Panc1 (cell line): Measurements from ENCODE around the gene SPRED2. TPM values are rescaled to one million over a fixed set of nuclear protein-coding genes. Genes with fewer than 3 reads are reported as not detected.

Source experiments
- ATAC-seq: fragments of 200-7000 bp; cut with Tn5 transposase; 2 replicates; pipeline ENCODE4 v1.9.1; 2020; ENCODE audit warnings: mild to moderate bottlenecking, moderate library complexity
- BruUV-seq: library from RNA; stranded (reverse); fragments of 400-500 nt; replicated peaks from 2 replicates; lab custom pipeline; 2021; lab: Mats Ljungman, UMichigan
- CTCF ChIA-PET: fragments of 300-600 bp; sonication (Branson Sonifier 250); formaldehyde crosslinking; loops from one replicate; lab custom pipeline; 2022; ENCODE audit warnings: antibody characterized with exemption; lab: Charles Lee
- POLR2A ChIA-PET: fragments of 300-600 bp; sonication (Branson Sonifier 250); formaldehyde crosslinking; loops from one replicate; lab custom pipeline; 2022; ENCODE audit warnings: antibody characterized with exemption; lab: Charles Lee
- DNase-seq: peaks from one replicate; pipeline ENCODE4 v3.0.0-alpha.2; 2010; ENCODE audit warnings: low read depth, low spot score
- H3K27ac ChIP-seq: 2 replicates; pipeline ENCODE4 v1.5.1; 2011; ENCODE audit warnings: mild to moderate bottlenecking, low read length, inconsistent platforms
- H3K27me3 ChIP-seq: fragments of 200-500 bp; sonication (Bioruptor generic); 2 replicates; pipeline ENCODE4 v1.6.0; 2014; ENCODE audit warnings: low read length, inconsistent platforms; ENCODE audit not compliant: control insufficient read depth, insufficient read depth
- H3K36me3 ChIP-seq: fragments of 200-500 bp; sonication (Bioruptor generic); 2 replicates; pipeline ENCODE4 v1.5.1; 2014; ENCODE audit warnings: inconsistent platforms, mild to moderate bottlenecking, low read length, moderate library complexity; ENCODE audit not compliant: control insufficient read depth, insufficient read depth
- H3K4me1 ChIP-seq: 2 replicates; pipeline ENCODE4 v1.5.1; 2011; ENCODE audit warnings: inconsistent platforms, mild to moderate bottlenecking, low read length, moderate library complexity; ENCODE audit not compliant: control insufficient read depth, insufficient read depth
- H3K4me3 ChIP-seq, 2 experiments: 2 replicates each; pipeline ENCODE4 v1.5.1; 2011 to 2012; ENCODE audit warnings: low read depth in 2 of 2, low read length in 2 of 2, mild to moderate bottlenecking in 2 of 2, inconsistent platforms in 1 of 2, moderate library complexity in 1 of 2
- H3K9me3 ChIP-seq: fragments of 200-500 bp; sonication (Bioruptor generic); 2 replicates; pipeline ENCODE4 v1.5.1; 2014; ENCODE audit warnings: low read depth, mild to moderate bottlenecking, inconsistent platforms, low read length, moderate library complexity; ENCODE audit not compliant: control insufficient read depth, insufficient read depth
- POLR2AphosphoS5 ChIP-seq: IDR thresholded peaks from 2 replicates; pipeline ENCODE4 v1.6.1; 2012; ENCODE audit warnings: mild to moderate bottlenecking, low read depth, low read length, moderate library complexity
- SIN3A ChIP-seq: IDR thresholded peaks from 2 replicates; pipeline ENCODE4 v1.6.1; 2012; ENCODE audit warnings: low read depth, mild to moderate bottlenecking, low read length, moderate library complexity, borderline replicate concordance; ENCODE audit not compliant: insufficient read depth
- TCF7L2 ChIP-seq: IDR thresholded peaks from 2 replicates; pipeline ENCODE4 v1.6.1; 2011; ENCODE audit warnings: mild to moderate bottlenecking, low read depth, low read length, inconsistent platforms
- in situ Hi-C: cut with HindIII; loops from 2 replicates; pipeline ENCODE4 v1.10.0; 2016; ENCODE audit warnings: low sequenced_read_pairs, low pct_unique_long_range_greater_than_20kb
- intact Hi-C: fragments of 100-400 bp; cut with micrococcal nuclease; formaldehyde crosslinking; loops from one replicate; pipeline ENCODE4 v1.10.0; 2022; ENCODE audit not compliant: unreplicated experiment
- total RNA-seq: library from RNA; stranded (reverse); gene quantifications from one replicate; pipeline ENCODE4 v1.2.1, GENCODE V29; 2021; ENCODE audit not compliant: unreplicated experiment
- TF ChIP-seq, protein P1 (sequence below), 2 experiments: IDR thresholded peaks; 2 replicates each; pipeline ENCODE4 v1.6.1; 2011 to 2012; ENCODE audit warnings: low read depth in 2 of 2, control low read depth in 1 of 2, low read length in 1 of 2, mild to moderate bottlenecking in 1 of 2, moderate library complexity in 1 of 2; ENCODE audit not compliant: insufficient read depth in 1 of 2
- TF ChIP-seq, protein P2 (sequence below): fragments of 450-650 bp; IDR thresholded peaks from 2 replicates; pipeline ENCODE4 v1.5.1; 2017; ENCODE audit warnings: mild to moderate bottlenecking

Gene SPRED2
- total RNA-seq, 1 experiment from 2014 or later, result 60.1 TPM

DNA sequence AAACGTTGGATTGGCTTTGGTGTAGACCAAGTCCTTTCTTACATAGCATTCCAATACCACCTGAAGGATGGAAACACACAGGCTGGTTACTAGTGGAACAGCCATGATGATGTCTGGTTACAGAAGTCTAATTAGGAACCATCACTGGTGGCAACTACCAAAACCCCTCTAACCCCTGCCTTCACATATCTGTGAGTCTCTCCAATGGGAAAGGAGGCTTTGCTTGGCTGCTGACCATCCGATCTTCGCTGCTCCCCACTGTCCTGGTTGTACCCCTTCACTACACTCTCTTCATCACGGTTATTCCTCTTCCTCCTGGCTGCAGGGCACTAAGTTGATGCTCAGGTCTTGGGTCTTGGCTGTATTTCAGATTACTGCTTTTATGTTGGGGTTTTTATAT is 97.7 kb downstream of the SPRED2 start:
- TF ChIP-seq TCF7L2 (no peak), SIN3A (no peak), POLR2AphosphoS5 (no peak)
- TF ChIP-seq, protein P1, sequence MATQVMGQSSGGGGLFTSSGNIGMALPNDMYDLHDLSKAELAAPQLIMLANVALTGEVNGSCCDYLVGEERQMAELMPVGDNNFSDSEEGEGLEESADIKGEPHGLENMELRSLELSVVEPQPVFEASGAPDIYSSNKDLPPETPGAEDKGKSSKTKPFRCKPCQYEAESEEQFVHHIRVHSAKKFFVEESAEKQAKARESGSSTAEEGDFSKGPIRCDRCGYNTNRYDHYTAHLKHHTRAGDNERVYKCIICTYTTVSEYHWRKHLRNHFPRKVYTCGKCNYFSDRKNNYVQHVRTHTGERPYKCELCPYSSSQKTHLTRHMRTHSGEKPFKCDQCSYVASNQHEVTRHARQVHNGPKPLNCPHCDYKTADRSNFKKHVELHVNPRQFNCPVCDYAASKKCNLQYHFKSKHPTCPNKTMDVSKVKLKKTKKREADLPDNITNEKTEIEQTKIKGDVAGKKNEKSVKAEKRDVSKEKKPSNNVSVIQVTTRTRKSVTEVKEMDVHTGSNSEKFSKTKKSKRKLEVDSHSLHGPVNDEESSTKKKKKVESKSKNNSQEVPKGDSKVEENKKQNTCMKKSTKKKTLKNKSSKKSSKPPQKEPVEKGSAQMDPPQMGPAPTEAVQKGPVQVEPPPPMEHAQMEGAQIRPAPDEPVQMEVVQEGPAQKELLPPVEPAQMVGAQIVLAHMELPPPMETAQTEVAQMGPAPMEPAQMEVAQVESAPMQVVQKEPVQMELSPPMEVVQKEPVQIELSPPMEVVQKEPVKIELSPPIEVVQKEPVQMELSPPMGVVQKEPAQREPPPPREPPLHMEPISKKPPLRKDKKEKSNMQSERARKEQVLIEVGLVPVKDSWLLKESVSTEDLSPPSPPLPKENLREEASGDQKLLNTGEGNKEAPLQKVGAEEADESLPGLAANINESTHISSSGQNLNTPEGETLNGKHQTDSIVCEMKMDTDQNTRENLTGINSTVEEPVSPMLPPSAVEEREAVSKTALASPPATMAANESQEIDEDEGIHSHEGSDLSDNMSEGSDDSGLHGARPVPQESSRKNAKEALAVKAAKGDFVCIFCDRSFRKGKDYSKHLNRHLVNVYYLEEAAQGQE (IDR thresholded peaks at IDR 0.05; ENCODE audit: insufficient read depth in 1 of 2, low read depth in 2 of 2, low read length in 1 of 2), result no peak
- TF ChIP-seq, protein P2, sequence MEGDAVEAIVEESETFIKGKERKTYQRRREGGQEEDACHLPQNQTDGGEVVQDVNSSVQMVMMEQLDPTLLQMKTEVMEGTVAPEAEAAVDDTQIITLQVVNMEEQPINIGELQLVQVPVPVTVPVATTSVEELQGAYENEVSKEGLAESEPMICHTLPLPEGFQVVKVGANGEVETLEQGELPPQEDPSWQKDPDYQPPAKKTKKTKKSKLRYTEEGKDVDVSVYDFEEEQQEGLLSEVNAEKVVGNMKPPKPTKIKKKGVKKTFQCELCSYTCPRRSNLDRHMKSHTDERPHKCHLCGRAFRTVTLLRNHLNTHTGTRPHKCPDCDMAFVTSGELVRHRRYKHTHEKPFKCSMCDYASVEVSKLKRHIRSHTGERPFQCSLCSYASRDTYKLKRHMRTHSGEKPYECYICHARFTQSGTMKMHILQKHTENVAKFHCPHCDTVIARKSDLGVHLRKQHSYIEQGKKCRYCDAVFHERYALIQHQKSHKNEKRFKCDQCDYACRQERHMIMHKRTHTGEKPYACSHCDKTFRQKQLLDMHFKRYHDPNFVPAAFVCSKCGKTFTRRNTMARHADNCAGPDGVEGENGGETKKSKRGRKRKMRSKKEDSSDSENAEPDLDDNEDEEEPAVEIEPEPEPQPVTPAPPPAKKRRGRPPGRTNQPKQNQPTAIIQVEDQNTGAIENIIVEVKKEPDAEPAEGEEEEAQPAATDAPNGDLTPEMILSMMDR, result no peak
- peaks cover 21% of the 10 kb centered on the region for H3K36me3 ChIP-seq
- no peak overlapping the region for H3K4me3 ChIP-seq
- BruUV-seq, result no TSS peak
- intact Hi-C loops (no loop called here), in situ Hi-C loops (no loop called here)
- H3K27me3 ChIP-seq, result no peaks in the 10 kb centered on the region
- no peak for DNase-seq
- no peaks in the 10 kb centered on the region for H3K9me3 ChIP-seq
- ChIA-PET CTCF (no interaction called here), POLR2A (no interaction called here)
- H3K27ac ChIP-seq, result no peak overlapping the region
- H3K4me1 ChIP-seq, result no peaks in the 10 kb centered on the region
- no peak for ATAC-seq

DNA sequence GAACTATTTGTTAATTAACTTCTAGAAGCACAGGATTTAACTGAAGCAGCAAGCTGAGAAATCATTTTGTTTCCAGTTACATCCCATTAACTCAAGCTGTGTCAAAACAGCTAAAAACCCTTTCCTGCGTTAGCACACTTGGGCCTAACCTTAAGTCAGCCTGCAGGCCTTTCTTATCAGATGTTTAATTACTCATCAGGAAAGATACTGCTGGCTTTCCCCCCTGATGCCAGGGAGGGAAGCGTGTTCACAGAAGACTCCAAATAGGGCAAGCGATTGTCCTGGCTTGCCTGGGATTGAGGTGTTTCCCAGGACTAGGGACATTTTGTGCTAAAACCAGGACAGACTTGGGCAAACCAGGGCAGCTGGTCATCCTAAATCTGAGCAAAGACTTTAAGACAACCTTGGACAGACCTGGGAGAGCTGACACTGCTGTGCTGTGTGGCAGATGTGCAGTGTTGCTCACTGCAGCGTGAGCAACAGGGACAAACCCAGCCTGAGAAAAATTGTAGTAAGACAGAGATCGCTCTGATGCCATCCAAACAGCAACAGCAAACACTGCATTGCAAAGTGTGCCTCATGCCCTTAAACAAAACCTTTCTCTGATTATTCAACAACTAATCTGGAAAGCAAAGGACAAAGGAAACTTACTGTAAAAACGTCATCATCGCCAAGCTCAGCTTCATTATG is 100.9 kb downstream of the SPRED2 start:
- no peaks in the 10 kb centered on the region for H3K4me1 ChIP-seq
- in situ Hi-C loops (no loop called here), intact Hi-C loops (no loop called here)
- no TSS peak for BruUV-seq
- CTCF ChIA-PET, result no interaction called here
- no peak overlapping the region for H3K4me3 ChIP-seq
- H3K27me3 ChIP-seq, result no peaks in the 10 kb centered on the region
- POLR2A ChIA-PET, result no interaction called here
- H3K36me3 ChIP-seq, result peaks cover 21% of the 10 kb centered on the region
- no peaks in the 10 kb centered on the region for H3K9me3 ChIP-seq
- DNase-seq (no peak), ATAC-seq (no peak)
- TF ChIP-seq, protein P2, result no peak
- TF ChIP-seq, protein P1 (IDR thresholded peaks at IDR 0.05; ENCODE audit: insufficient read depth in 1 of 2, low read depth in 2 of 2, low read length in 1 of 2), result no peak
- TF ChIP-seq POLR2AphosphoS5 (no peak), SIN3A (no peak)
- no peak overlapping the region for H3K27ac ChIP-seq
